Measurements from ENCODE around the gene FAM83E.
"Not testable (repeated sequence)": the region's sequence is repeated elsewhere in the genome, so short reads cannot be mapped to it uniquely, and the experiment has no call there.

FAM83E gene

DNA sequence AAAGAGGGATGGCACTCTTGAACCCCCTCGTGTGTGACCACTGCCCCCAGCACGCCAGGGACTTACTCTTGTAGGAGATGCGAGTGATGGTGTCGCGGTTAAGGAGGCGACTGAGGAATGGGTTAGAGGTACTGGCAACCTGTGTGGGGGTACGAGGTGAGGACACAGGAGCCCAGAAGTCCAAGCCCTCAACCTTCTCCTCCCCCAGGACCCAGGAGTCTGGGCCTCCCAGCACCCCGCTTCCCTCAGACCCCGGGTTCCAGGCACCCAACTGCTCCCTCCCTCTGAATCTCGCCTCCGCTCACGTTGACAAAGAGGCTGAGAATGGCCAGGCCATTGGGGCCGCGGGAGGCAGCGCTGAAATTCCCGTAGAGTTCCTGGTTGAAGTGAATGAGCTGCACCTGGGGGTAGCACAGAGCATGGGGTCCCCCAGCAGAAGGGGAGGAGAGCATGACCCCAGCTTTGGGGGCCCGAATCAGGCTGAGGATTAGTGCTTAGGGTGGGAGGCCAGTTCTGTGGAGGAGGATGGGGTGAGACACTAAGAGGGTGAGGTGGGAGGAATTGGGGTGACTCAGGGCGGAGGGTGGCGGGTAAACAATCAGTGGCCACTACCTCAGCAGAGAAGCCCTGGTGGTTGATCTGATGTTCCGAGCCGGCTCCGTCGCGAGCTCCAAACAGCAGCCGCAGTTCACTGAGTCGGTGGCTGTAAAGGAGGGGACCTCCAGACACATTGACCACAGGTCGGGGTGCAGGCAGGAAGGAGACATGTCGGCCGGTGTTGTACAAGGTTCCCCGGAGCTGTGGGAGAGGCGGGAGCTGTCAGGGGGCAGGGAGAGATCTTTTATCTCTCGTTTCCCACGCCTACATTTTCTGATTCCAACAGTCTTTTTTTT is 24.9 kb upstream of the FAM83E start:
- DNase-seq, result no peak

DNA sequence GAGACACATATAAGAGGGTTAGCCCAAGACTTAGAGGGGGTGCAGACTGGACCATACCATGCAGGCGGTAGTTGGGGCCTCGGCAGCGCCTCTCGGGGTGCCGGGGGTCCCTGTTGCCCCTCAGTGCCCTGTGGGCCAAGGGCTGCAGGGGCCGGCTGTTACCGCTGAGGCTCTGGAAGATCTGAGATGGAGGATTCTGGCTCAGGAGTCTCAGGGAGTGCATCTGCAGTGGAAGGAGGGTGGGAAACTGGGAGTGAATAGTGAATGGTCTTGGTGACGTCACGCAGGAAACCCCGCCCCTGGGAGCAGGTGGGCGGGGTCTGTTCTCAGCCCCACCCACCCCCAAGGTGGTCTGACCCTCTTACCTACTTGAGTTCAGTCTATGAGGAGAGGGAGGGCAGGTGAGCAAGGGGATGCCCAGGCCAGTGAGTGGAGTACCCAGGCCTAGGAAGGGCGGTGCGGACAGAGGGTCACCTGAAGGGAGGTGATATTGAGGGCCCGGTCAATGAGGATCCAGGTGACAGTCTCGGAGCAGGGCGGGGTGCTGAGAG is 24.0 kb upstream of the FAM83E start:
- DNase-seq, result no peak

GRCh38 chr19:48637948-48638830 is 23.3 kb upstream of the FAM83E start:
- DNase-seq, result peak; percentile 57

DNA sequence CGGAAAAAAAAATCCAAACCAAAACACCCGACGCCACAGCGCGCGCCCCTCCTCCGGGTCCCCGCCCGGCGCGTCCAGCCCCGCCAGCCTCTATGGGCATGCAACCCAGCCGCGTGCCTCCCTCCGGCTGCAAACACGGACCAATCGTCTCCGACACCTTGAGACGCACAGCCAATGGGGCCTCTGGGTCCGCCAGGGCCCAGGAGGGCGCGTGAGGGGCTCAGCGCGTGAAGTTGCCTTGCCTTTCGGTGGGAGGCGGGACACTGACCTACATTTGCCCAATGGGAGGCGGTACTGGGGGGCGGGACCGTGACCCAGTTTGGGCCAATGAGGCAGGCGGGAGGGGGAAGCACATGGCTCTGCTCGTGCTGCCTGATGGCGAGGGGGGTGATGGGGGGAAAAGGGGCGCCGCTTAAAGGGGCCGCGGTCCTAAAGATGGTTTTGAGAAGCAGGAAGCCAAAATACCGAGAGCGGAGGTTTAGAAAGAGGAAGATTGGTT is 22.6 kb upstream of the FAM83E start:
- DNase-seq, result peak; percentile 92

DNA sequence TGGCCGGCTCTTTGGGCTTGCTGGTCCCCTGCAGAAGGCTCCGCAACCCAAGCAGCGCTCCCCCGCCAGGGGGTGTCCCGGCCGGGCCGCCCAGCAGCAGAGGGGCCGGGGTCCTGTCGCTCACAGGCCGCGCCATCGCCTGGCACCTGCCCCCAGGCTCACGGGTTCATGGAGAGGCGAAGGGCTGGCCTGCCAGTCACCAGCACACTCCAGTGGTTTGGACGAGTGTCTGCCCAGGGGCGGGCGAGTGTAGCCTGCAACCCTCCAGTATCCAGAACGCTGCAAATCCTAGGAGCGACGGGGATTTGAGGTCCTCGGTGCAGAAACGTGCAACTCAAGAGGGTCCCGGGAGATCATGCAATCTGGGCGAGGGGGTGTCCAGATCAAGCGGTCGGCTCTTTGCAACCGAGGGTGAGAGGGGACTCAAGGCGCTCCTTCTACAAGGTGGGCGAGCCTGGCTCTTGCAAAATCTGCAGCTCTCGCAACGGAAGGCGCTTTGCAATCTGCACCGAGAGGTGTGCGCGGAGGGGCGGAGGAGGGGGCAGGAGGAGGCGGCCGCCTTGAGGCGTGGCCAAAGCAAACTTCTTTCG is 22.1 kb upstream of the FAM83E start, which contains the start of gene DBP:
TSS of gene DBP (minus strand) at position 521 of the 590 bp plus-strand sequence. CDS start at position 136, 385 bp downstream.
- DNase-seq, result no peak

DNA sequence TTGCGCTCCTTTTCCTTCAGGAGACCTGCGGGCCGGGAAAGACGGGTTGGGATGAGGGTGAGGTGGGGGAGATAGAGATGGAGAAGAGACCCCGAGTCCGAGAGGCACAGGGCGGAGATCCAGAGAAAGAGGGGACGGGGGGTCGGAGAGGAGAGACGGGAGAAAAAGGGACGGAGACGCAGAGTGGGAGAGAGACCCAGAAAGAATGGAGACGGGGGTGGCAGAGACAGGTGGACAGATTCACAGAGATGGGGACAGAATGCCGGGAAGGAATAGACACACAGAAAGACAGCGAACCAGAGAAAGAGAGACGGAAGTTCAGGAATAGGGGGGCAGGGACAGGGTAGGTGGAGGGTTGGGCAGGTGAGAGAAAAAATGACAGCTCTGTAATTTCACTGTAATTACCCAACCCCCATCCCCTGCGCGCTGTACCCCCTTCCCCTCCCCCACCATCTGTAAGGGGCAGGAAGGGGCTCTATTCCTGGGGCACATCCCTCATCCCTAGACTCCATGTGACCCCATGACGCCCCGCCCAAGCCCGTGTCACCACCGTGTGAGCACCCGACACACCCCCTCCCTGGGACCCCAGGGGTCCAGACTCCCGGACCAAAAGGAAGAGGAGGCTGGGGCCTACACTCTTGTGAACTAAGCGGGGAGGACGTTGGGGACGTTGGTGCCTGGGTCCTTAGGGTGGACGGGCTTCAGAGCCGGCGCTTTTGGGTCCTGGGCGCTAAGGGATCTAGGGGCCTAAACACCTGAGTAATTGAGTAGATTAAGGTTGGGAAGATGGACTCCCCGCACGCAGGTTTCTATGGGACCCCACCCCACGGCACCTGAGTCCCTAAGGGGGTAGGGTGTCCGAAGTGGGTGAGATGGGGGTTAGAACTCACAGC is 21.3 kb upstream of the FAM83E start:
- no peak for DNase-seq

DNA sequence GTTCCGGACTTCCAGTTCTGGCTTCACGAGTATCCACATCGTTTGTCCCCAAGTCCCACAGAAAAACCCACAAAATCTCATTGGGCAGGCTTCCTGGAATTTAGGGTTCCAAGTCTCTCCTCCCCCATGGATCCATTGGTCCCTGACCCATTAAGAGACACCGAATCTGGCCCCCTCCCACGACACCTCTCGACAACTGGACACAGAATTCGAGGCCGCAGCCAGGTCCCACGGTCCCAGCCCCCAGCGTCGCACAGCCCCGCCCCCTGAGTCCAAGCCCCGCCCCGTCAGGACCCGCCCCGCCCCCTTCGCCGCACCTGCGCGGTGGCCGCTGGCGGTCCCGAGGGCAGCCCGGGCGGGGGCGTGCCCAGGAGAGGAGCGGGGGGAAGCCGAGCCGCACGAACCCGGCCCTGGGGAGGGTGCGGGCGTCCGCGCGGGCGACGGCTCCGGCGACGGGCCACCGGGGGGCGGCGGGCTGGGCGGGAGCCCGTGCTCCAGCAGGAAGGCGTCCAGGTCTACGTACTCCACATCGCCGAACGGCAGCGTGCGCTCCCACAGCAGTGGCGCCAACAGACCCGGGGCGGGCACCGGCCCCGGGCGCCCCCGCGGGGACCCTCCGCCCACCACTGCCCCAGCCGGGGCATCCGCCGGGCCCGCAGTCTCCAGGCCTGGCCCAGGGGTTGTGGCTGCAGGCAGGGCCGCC is 20.5 kb upstream of the FAM83E start:
- DNase-seq, result peak; percentile 41

DNA sequence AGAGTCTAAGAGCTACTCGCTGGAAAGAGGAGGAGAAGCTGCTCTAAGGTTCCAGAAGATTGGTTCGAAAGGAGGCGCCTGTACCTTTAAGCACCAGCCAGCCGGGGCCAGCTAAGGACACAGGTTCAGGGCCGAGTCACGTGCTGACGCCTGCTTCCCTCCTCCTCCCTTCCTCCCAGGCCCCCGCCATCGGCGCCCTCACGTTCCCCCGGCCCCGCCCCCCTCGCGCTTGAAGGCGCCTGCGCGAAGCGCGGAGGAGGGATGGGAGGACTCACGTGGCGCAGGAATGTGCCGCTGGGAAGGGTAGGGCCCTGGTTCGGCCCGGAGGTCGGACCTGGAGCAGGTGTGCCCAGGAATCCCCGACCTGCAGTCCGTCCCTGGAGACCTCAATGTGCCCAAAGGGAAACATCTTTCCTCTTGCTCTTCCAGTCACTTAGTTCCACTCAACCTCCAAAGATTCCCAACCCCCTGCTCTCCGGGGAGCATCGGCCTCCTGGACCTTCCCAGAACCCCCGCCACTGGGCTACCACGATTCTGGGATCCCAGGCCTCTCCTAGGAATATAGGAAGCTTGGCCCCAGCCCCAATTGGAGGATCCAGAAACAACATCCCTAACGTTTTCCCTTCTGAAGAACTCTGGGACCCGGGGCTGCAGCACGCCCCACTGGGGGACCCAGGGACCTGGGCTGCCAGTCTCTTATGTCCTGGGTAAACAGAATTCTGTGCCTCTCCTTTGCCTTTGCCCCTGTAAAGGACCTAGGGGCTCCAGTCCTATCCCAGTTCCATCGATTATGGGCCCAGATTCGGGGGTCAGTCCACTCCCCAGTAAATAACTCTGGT is 19.8 kb upstream of the FAM83E start:
- peak; percentile 77 for DNase-seq

DNA sequence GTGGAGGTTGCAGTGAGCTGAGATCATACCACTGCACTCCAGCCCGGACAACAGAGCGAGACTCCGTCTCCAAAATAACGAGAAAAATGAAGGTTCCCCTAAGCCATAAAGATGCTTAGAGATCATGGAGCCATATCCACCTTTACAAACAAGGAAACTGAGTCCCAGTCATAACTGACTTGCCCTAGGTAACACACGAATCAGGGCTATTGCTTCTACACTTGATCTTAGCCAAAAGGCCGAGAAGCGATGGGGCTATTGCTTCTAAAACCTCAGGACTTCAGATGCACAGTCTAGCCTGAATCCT is 19.1 kb upstream of the FAM83E start:
- no peak for DNase-seq

DNA sequence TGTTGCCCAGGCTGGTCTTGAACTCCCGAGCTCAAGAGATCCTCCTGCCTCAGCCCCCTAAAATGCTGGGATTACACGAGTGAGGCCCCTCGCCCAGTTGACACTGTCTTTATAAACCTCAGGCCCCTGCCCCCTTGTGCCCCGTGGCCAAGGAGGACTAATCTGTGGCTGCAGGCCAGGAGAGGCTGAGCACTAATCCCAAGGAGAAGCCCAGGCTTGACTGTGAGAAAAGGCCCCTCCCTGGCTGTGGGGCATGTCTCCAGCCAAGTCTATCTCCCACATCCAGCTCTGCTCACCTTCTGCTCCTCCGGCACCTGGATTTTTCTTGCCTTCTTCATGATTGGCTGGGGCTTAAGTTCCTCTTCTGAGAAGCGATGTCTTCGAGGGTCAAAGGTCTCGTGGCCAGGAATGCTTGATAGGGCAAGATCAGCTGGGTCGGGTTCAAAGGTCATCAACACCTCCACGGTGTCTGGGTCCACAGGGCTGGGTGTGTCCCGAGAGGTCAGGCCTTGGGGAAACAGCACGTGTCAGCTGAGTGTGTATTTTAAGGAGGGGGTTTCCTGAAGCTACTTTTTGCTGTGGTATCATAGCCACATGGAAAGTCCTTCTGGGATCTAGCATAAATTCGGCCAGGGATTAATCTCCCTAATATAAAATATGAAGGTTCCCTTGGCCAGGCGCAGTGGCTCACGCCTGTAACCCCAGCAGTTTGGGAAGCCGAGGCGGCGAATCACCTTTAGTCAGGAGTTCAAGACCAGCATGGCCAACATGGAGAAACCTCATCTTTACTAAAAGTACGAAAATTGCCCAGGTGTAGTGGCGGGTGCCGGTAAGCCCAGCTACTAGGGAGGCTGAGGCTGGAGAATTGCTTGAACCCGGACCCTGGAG is 18.5 kb upstream of the FAM83E start:
- no peak for DNase-seq

- DNase-seq, result no peak
Measured at GRCh38 chr19:48632692-48633147, 17.8 kb upstream of the FAM83E start.

DNA sequence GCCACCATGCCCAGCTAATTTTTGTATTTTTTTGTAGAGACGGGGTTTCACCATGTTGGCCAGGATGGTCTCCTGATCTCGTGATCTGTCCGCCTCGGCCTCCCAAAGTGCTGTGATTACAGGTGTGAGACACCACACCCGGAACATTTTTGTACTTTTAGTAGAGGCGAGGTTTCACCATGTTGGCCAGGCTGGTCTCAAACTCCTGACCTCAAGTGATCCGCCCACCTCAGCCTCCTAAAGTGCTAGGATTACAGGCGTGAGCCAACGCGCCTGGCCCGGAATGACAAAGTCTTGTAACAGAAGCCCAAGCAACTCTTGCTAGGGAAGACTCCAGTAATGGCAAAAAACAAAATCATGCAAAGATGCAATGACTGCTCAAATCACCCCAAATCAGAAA is 17.4 kb upstream of the FAM83E start:
- not testable (repeated sequence) for DNase-seq

- DNase-seq, result no peak
Measured at GRCh38 chr19:48631225-48631624, 16.3 kb upstream of the FAM83E start.

- no peak for DNase-seq
Measured at GRCh38 chr19:48630296-48631063, 15.6 kb upstream of the FAM83E start.

DNA sequence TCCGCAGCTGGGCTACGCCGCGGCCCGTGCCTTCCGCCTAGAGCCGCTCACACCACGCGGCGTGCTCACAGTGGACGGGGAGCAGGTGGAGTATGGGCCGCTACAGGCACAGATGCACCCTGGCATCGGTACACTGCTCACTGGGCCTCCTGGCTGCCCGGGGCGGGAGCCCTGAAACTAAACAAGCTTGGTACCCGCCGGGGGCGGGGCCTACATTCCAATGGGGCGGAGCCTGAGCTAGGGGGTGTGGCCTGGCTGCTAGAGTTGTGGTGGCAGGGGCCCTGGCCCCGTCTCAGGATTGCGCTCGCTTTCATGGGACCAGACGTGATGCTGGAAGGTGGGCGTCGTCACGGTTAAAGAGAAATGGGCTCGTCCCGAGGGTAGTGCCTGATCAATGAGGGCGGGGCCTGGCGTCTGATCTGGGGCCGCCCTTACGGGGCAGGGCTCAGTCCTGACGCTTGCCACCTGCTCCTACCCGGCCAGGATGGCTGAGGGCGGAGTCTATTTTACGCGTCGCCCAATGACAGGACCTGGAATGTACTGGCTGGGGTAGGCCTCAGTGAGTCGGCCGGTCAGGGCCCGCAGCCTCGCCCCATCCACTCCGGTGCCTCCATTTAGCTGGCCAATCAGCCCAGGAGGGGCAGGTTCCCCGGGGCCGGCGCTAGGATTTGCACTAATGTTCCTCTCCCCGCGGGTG is 14.9 kb upstream of the FAM83E start:
- no peak for DNase-seq

DNA sequence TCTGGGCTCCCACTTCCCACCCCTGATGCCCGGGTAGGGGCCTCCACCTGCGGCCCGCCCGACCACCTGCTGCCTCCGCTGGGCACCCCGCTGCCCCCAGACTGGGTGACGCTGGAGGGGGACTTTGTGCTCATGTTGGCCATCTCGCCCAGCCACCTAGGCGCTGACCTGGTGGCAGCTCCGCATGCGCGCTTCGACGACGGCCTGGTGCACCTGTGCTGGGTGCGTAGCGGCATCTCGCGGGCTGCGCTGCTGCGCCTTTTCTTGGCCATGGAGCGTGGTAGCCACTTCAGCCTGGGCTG is 14.4 kb upstream of the FAM83E start:
- DNase-seq, result no peak

DNA sequence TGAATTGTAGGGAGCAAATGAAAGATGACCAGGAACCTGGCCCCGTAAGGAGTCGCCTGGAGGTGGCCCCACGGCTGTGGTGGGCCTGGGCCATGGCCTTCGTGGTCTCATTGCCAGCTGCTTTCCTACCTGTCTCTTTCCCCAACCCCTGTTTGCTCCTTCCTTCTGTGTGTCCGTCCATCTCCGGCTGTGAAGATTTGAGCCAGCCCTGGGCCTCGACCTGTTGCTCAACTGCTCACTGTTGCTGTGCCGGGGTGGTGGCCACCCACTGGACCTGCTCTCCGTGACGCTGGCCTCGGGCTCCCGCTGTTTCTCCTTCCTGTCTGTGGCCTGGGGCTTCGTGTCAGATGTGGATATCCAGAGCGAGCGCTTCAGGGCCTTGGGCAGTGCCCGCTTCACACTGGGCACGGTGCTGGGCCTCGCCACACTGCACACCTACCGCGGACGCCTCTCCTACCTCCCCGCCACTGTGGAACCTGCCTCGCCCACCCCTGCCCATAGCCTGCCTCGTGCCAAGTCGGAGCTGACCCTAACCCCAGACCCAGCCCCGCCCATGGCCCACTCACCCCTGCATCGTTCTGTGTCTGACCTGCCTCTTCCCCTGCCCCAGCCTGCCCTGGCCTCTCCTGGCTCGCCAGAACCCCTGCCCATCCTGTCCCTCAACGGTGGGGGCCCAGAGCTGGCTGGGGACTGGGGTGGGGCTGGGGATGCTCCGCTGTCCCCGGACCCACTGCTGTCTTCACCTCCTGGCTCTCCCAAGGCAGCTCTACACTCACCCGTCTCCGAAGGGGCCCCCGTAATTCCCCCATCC is 13.8 kb upstream of the FAM83E start:
- no peak for DNase-seq
